ENCODE measurements around the gene RAB22A.

DNA sequence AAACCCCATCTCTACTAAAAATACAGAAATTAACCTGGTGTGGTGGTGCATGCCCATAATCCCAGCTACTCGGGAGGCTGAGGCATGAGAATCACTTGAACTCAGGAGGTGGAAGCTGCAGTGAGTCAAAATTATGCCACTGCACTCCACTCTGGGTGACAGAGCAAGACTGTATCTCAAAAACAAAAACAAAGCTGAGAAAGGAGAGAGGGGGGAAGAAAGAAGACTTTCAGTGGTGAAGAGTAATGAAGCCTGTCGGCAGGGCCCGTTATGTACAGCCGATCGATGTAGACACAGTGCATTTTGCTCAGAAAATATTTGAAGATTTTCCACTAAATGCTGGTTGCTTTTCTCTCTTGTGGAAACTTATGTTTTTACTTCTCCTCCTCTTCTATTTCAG lies 93.3 kb downstream of the RAB22A start:
- TF ChIP-seq, protein P1, sequence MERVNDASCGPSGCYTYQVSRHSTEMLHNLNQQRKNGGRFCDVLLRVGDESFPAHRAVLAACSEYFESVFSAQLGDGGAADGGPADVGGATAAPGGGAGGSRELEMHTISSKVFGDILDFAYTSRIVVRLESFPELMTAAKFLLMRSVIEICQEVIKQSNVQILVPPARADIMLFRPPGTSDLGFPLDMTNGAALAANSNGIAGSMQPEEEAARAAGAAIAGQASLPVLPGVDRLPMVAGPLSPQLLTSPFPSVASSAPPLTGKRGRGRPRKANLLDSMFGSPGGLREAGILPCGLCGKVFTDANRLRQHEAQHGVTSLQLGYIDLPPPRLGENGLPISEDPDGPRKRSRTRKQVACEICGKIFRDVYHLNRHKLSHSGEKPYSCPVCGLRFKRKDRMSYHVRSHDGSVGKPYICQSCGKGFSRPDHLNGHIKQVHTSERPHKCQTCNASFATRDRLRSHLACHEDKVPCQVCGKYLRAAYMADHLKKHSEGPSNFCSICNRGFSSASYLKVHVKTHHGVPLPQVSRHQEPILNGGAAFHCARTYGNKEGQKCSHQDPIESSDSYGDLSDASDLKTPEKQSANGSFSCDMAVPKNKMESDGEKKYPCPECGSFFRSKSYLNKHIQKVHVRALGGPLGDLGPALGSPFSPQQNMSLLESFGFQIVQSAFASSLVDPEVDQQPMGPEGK (CRISPR knock-in tag; IDR thresholded peaks at IDR 0.05; ENCODE audit: borderline replicate concordance), result no peak
- no peak for TF ChIP-seq RARB (CRISPR knock-in tag; IDR thresholded peaks at IDR 0.05)

Measured in SK-N-SH treated with all-trans-retinoic acid at 6 μM for 48 hours (cell line).